Activated CD4-positive, alpha-beta memory T cell treated with anti-CD3 and anti-CD28 coated beads, Interleukin-2, amount 10 ng/mL, durations not matched to agents 7 days and 5 days (primary cell): Measurements from ENCODE around the gene CCT5. TPM values are rescaled to one million over a fixed set of nuclear protein-coding genes. Genes with fewer than 3 reads are reported as not detected.
"Not testable (repeated sequence)": the region's sequence is repeated elsewhere in the genome, so short reads cannot be mapped to it uniquely, and the experiment has no call there.

Source experiments
- CTCF ChIA-PET: fragments of 350-600 bp; sonication (Branson Sonifier 250); formaldehyde crosslinking; loops from one replicate; lab custom pipeline; 2021; ENCODE audit warnings: antibody characterized with exemption, inconsistent platforms; lab: Charles Lee
- POLR2A ChIA-PET: fragments of 350-600 bp; sonication (Branson Sonifier 250); formaldehyde crosslinking; loops from one replicate; lab custom pipeline; 2021; ENCODE audit warnings: antibody characterized with exemption; lab: Charles Lee
- DNase-seq: peaks from one replicate; pipeline ENCODE4 v3.0.0-alpha.2; 2020
- H3K27ac Mint-ChIP-seq: one replicate; pipeline ENCODE4 v1.8.0; 2021; ENCODE audit warnings: mild to moderate bottlenecking, mixed read lengths
- H3K27me3 Mint-ChIP-seq: one replicate; pipeline ENCODE4 v1.8.0; 2021; ENCODE audit warnings: mixed read lengths
- H3K36me3 Mint-ChIP-seq: one replicate; pipeline ENCODE4 v1.8.0; 2021; ENCODE audit warnings: low read depth, mixed read lengths
- H3K4me1 Mint-ChIP-seq: one replicate; pipeline ENCODE4 v1.8.0; 2021; ENCODE audit warnings: mixed read lengths
- H3K4me3 Mint-ChIP-seq: one replicate; pipeline ENCODE4 v1.8.0; 2021; ENCODE audit warnings: mild to moderate bottlenecking, mixed read lengths
- H3K9me3 Mint-ChIP-seq: one replicate; pipeline ENCODE4 v1.8.0; 2021; ENCODE audit warnings: mixed read lengths
- total RNA-seq, 2 experiments: library from RNA; stranded (reverse); gene quantifications; one replicate each; pipeline ENCODE4 v1.2.3, GENCODE V29; 2021

The CCT5 gene
- total RNA-seq, 2 experiments from 2014 or later = 220 to 223 TPM

DNA sequence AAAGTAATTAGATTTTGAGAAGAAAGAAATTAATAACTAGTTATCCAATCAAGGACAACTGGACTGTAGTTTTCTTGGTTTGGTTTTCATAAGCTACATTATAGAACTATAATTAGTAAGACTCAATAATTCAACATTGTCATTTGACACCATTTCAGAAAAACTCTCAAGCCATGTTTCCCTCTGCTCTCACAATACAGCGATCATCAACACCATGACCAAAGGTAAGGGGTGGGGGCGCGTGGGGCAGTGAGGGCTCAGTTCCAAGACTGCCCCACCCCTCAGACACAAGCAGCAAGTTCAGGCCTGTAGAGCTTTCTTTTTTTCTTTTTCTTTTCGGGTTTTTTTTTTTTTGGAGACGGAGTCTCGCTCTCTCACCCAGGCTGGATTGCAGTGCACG is 51.2 kb downstream of the CCT5 start:
- H3K27ac Mint-ChIP-seq = no peak overlapping the region
- ChIA-PET CTCF (interaction anchor here (1.0 kb wide), 1 partner anchor 17 kb away, joined by 5 read pairs; no protein-coding TSS in a partner anchor), POLR2A (no interaction called here)
- H3K36me3 Mint-ChIP-seq = no peaks in the 10 kb centered on the region
- no peak for DNase-seq
- no peaks in the 10 kb centered on the region for H3K4me1 Mint-ChIP-seq
- peaks cover 2% of the 10 kb centered on the region for H3K27me3 Mint-ChIP-seq
- no peaks in the 10 kb centered on the region for H3K9me3 Mint-ChIP-seq
- H3K4me3 Mint-ChIP-seq = no peak overlapping the region

DNA sequence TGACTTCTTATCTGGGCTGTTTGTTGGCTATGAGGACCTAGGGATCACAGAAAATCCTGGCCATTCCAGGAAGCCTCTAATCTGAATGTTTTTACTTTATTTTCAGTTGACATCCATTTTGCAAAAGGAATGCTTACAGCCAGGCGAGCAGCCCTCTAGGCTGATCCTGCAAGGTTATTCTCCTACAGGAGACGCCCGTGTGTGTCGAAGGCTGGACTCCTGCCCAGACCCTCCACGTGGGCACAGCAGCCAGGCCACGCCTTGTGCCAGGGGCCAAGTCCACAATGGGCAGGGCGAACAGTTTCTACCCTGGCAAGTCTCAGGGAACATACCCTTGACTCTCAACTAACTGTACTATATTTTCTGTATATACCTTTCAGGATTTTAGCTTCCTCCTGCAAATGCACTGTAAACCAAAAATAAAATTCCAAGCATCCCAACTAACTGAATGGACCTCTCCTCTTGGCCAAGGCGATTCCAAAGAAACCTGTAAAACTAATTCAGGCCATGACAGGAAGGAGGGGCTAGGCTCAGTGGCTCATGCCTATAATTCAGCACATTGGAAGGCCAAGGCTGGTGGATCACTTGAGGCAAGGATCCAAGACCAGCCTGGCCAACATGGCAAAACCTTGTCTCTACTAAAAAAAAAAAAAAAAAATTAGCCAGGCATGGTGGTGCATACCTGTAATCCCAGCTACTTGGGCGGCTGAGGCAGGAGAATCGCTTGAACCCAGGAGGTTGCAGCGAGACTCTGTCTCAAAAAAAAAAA is 51.9 kb downstream of the CCT5 start:
- DNase-seq = no peak
- H3K36me3 Mint-ChIP-seq = no peaks in the 10 kb centered on the region
- H3K27me3 Mint-ChIP-seq = peaks cover 9% of the 10 kb centered on the region
- ChIA-PET CTCF (interaction anchor here (1.0 kb wide), 1 partner anchor 18 kb away, joined by 5 read pairs; no protein-coding TSS in a partner anchor), POLR2A (interaction anchor here (0.7 kb wide), 1 partner anchor 160 kb away, joined by 4 read pairs; no protein-coding TSS in a partner anchor)
- peaks cover under 1% of the 10 kb centered on the region for H3K4me1 Mint-ChIP-seq
- H3K9me3 Mint-ChIP-seq = no peaks in the 10 kb centered on the region
- no peak overlapping the region for H3K27ac Mint-ChIP-seq
- H3K4me3 Mint-ChIP-seq = no peak overlapping the region

DNA sequence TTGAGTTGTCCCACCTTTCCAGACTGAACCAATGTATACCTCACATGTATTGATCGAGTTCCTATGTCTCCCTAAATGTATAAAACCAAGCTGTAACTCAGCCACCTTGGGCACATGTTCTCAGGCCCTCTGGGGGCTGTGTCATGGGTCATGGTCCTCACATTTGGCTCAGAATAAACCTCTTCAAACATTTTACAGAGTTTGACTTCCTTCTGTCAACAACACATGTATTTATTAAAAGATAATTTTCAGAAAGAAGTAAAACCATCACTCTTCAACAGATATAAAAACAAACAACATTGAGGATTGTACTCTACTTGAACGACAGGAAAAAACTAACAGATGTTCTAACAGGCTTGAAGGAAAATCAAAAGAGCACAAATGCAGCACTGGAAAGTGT is 53.1 kb downstream of the CCT5 start:
- CTCF ChIA-PET = interaction anchor here (0.7 kb wide), 1 partner anchor 11 kb away, joined by 3 read pairs; no protein-coding TSS in a partner anchor
- no peak for DNase-seq
- Mint-ChIP-seq H3K4me1 (peaks cover 7% of the 10 kb centered on the region), H3K27ac (no peak overlapping the region), H3K4me3 (no peak overlapping the region), H3K27me3 (peaks cover 15% of the 10 kb centered on the region), H3K36me3 (peaks cover 3% of the 10 kb centered on the region), H3K9me3 (no peaks in the 10 kb centered on the region)
- POLR2A ChIA-PET = no interaction called here

DNA sequence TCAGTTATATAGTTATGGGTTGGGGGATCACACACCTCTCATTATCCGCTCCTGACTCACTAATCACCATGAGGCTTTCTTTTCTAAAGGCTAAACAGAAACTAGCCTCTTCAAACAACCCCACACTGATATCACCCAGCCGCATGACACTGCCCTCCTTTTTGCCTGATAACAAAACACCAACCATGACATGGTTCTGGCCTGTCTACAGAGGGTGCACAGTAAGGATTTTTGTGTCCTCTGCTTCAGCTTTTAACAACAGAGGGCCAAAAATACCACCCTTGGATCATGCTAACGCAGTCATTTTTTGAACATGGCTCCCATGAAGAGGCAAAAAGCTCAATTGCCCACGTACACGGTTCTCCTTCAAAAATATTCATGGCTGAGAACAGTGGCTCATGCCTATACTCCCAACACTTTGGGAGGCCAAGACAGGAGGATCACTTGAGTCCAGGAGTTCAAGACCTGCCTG is 53.7 kb downstream of the CCT5 start:
- CTCF ChIA-PET = interaction anchor here (2.3 kb wide), 1 partner anchor 20 kb away, joined by 7 read pairs; no protein-coding TSS in a partner anchor
- POLR2A ChIA-PET = no interaction called here
- Mint-ChIP-seq H3K36me3 (peaks cover 3% of the 10 kb centered on the region), H3K27me3 (peaks cover 17% of the 10 kb centered on the region), H3K4me1 (peaks cover 8% of the 10 kb centered on the region), H3K27ac (no peak overlapping the region), H3K4me3 (no peak overlapping the region), H3K9me3 (no peaks in the 10 kb centered on the region)
- no peak for DNase-seq

DNA sequence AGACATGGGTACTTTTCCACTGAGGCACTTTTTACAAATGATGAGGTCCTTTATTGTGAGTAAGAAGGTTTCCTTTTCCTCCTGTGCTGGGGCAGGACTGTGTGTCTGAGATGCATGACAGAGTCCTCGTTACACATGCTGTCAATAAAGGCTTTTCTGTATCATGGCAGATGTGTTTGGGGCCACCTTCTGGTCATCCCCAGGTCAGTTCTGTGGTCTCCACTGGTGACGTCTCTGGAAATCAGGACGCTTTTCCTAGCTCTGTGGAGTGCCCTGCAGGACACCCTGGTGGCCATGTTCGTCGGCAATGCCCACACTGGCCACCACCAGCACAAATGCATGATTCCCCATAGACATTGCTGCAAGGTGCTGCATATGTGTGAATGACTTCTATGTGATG is 54.9 kb downstream of the CCT5 start:
- CTCF ChIA-PET = interaction anchor here (2.3 kb wide), 1 partner anchor 21 kb away, joined by 7 read pairs; no protein-coding TSS in a partner anchor
- no peak overlapping the region for H3K4me3 Mint-ChIP-seq
- H3K4me1 Mint-ChIP-seq = peaks cover 8% of the 10 kb centered on the region
- POLR2A ChIA-PET = no interaction called here
- no peak for DNase-seq
- no peaks in the 10 kb centered on the region for H3K9me3 Mint-ChIP-seq
- no peak overlapping the region for H3K27ac Mint-ChIP-seq
- H3K36me3 Mint-ChIP-seq = peaks cover 3% of the 10 kb centered on the region
- peaks cover 19% of the 10 kb centered on the region for H3K27me3 Mint-ChIP-seq

DNA sequence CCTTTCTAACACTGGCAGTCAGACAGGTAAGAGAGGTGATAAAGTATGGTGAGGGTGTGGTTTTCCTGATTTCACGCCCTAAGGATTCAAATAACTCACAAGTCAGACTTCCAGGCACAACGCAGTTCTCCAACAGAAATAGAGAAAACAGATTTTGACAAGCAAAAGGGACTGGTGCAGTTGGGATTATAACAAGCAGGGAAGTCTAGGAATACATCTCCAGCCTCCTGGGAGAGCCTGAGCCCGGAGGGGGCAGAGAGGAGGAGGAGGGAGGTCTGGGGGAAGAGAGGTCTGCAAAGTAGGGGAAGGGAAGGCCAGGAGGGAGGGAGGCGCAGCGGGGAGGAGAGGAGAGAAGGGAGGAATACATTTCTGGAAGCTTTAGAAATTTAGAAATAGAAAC is 56.0 kb downstream of the CCT5 start:
- peaks cover 16% of the 10 kb centered on the region for H3K4me1 Mint-ChIP-seq
- H3K9me3 Mint-ChIP-seq = no peaks in the 10 kb centered on the region
- POLR2A ChIA-PET = no interaction called here
- H3K4me3 Mint-ChIP-seq = no peak overlapping the region
- peaks cover 19% of the 10 kb centered on the region for H3K27me3 Mint-ChIP-seq
- no peak for DNase-seq
- no peak overlapping the region for H3K27ac Mint-ChIP-seq
- CTCF ChIA-PET = interaction anchor here (2.3 kb wide), 1 partner anchor 22 kb away, joined by 7 read pairs; no protein-coding TSS in a partner anchor
- peaks cover 3% of the 10 kb centered on the region for H3K36me3 Mint-ChIP-seq

DNA sequence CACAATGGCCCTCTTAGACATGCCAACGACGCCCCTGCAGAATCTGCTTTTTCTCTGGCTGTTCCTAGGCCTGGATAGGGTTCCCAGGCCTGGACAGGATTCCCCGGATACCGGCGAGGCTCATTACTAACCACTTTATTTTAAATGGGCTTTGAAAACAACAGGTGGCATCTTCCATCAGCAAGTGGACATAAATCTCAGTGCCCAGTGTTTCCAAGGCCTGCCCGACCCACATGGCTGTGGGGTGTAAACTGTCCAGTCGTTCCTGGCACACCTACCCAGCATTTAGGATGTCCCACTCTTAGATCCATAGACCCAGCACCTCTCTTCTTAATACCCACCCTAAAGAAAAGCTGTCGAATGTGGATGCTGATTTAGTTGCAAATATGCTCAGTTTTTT is 56.7 kb downstream of the CCT5 start:
- Mint-ChIP-seq H3K4me1 (peaks cover 19% of the 10 kb centered on the region), H3K4me3 (peak overlapping the region; percentile 75), H3K27me3 (peaks cover 19% of the 10 kb centered on the region), H3K9me3 (no peaks in the 10 kb centered on the region), H3K27ac (no peak overlapping the region), H3K36me3 (peaks cover 6% of the 10 kb centered on the region)
- ChIA-PET POLR2A (no interaction called here), CTCF (no interaction called here)
- DNase-seq = no peak

DNA sequence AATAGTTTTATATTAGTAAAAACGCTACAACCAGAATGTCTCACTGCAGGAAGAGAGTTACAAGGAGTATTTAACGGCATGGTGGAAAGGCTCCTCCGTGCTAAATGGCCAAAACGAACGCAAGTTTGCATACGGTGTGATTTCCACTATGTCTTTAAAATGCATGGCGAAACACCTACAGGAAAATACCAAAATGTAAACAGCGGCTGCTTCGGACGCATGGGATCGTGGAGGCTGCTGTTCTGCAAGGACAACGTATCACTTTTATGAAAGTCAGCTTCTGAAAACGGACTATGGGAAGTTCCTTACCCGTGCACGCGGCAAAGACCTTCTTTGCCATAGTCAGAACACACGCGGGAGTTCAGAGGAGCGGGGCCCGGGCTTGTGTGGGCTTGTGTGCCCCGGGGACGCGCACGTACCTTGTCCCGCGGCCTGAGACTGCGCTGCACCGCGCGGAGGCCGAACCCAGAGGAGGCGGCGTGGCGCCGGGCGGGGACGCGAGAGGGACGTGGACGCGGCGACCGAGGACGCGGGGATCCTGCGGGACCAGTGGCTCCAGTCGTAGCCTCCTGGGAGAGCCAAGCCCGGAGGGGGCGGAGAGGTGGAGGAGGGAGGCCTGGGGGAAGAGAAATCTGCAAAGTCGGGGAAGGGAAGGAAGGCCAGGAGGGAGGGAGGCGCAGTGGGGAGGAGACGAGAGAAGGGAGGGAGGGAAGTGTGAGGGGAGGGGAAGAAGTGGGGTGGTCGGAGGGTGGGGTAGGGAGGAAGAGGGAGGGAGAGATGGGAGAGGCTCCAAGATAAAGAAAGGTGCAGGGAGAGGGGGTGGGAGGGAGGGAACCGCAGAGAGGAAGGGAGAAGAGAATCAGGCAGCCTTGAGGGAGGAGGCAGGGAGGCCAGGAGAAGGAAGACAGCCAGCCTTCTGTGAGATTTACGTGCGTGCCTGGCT is 57.4 kb downstream of the CCT5 start, which contains the start of gene CMBL:
Gene CMBL, minus strand, starts transcription at position 697 of the 943 bp plus-strand sequence. CDS start 17,140 bp downstream, outside the sequence.
- H3K36me3 Mint-ChIP-seq = peaks cover 6% of the 10 kb centered on the region
- no peaks in the 10 kb centered on the region for H3K9me3 Mint-ChIP-seq
- DNase-seq = peak; percentile 20
- CTCF ChIA-PET = no interaction called here
- H3K4me1 Mint-ChIP-seq = peaks cover 19% of the 10 kb centered on the region
- POLR2A ChIA-PET = no interaction called here
- H3K4me3 Mint-ChIP-seq = peak within 1 kb of the TSS; percentile 75
- no peak within 1 kb of the TSS for H3K27ac Mint-ChIP-seq
- peaks cover 19% of the 10 kb centered on the region for H3K27me3 Mint-ChIP-seq

DNA sequence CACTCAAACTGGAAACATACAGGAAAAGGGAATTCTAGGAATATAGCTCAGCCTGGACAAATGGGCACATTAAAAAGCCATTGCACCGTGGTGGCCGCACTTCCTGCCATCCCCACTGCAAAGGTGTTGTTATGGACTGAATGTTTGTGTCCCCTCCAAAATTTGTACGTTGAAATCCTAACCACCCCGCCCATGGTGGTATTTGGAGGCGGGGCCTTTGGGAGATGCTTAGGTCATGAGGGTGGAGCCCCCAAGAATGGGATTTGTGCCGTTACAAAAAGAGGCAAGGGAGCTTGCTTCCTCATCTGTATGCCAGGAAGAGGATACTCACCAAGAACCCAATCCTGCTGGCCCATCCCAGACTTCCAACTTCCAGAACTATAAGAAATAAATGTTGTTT is 58.8 kb downstream of the CCT5 start:
- no peaks in the 10 kb centered on the region for H3K9me3 Mint-ChIP-seq
- ChIA-PET POLR2A (interaction anchor here (0.9 kb wide), 1 partner anchor 44 kb away, joined by 3 read pairs; the partner anchor contains the start of gene MARCHF6), CTCF (no interaction called here)
- no peak for DNase-seq
- H3K36me3 Mint-ChIP-seq = peaks cover 6% of the 10 kb centered on the region
- H3K4me3 Mint-ChIP-seq = no peak overlapping the region
- peaks cover 19% of the 10 kb centered on the region for H3K27me3 Mint-ChIP-seq
- peaks cover 19% of the 10 kb centered on the region for H3K4me1 Mint-ChIP-seq
- no peak overlapping the region for H3K27ac Mint-ChIP-seq

DNA sequence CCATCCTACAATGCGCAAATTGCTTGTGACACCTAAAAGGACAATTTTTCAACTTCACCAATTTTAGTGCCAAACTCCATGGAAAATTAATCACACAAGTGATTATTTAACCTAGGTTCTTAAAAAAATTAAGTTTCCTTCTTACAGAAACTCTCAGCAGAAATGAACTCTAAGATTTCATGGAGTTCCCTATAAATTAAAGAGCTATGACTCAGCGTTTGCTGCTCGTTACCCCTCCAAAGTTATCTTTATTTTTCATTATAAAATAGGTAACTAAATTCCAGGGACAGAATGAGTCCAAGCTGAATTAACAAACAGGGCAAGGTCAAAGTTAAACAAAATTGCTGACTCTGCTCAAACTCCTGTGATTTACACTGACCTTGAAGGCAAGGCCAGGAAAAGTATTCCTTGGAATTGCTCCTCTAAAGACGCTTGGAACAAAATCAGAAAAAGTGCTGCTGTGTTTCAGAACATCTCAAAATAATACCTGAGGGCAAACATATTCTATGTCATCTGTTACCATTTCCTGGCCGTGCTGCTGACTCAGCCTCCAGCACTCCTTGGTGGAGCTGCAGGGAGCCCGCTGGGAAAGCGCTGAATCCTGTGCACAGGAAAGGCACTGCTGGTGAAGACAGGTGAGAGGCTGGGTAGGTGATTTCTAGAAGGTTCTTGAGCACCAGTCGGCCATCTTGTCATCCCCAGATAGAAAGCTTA is 60.1 kb downstream of the CCT5 start:
- Mint-ChIP-seq H3K4me1 (peaks cover 19% of the 10 kb centered on the region), H3K36me3 (peaks cover 6% of the 10 kb centered on the region), H3K27ac (no peak overlapping the region), H3K9me3 (no peaks in the 10 kb centered on the region), H3K4me3 (no peak overlapping the region), H3K27me3 (peaks cover 19% of the 10 kb centered on the region)
- POLR2A ChIA-PET = no interaction called here
- CTCF ChIA-PET = interaction anchor here (2.7 kb wide), 1 partner anchor 26 kb away, joined by 10 read pairs; no protein-coding TSS in a partner anchor
- DNase-seq = no peak

DNA sequence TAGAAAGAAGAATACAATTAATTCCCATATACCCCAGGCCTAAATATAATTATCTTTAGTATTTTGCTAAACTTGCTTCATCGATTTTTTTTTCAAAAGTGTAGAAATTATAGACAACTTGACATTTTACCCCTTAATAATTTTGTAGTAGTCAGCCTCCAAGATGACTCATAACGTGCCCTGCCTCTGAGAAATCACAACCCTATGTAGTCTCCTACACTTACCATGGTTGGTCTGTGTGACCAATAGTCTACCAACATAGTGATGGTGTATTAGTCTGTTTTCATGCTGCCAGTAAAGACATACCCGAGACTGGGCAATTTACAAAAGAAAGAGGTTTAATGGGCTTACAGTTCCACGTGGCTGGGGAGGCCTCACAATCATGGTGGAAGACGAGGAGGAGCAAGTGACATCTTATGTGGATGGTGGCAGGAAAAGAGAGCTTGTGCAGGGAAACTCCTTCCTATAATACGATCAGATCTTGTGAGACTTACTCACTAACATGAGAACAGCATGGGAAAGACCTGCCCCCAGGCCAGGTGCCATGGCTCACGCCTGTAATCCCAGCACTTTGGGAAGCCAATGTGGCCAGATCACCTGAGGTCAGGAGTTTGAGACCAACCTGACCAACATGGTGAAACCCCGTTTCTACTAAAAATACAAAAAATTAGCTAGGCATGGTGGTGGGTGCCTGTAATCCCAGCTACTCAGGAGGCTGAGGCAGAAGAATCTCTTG is 60.9 kb downstream of the CCT5 start:
- not testable (repeated sequence) for H3K36me3 Mint-ChIP-seq, H3K4me3 Mint-ChIP-seq

More for the DNA sequence above, 60.9 kb downstream of the CCT5 start:
- POLR2A ChIA-PET, DNase-seq, H3K27ac Mint-ChIP-seq, H3K9me3 Mint-ChIP-seq: not testable (repeated sequence)
- Mint-ChIP-seq H3K4me1 (peaks cover 19% of the 10 kb centered on the region), H3K27me3 (peaks cover 18% of the 10 kb centered on the region)
- CTCF ChIA-PET = interaction anchor here (2.7 kb wide), 1 partner anchor 27 kb away, joined by 10 read pairs; no protein-coding TSS in a partner anchor
